HTERT RPE-1 (cell line): ENCODE data around the gene TBC1D5.

Experiments used
- in situ Hi-C: fragments of 300-500 bp; cut with MboI; formaldehyde crosslinking; loops from 4 replicates; pipeline ENCODE4 v1.14.3; 2020; ENCODE audit warnings: low sequenced_read_pairs

Gene TBC1D5

GRCh38 chr3:17194116-17194515 lies 548.3 kb downstream of the TBC1D5 start:
- in situ Hi-C loops: no loop called here

- in situ Hi-C loops: no loop called here
Measured at GRCh38 chr3:17192995-17193394, 549.4 kb downstream of the TBC1D5 start.

- in situ Hi-C loops: no loop called here
Measured at GRCh38 chr3:17190353-17191078, 551.9 kb downstream of the TBC1D5 start.

- in situ Hi-C loops: no loop called here
Measured at GRCh38 chr3:17188378-17188777, 554.1 kb downstream of the TBC1D5 start.

- in situ Hi-C loops: no loop called here
Measured at GRCh38 chr3:17187589-17188184, 554.7 kb downstream of the TBC1D5 start.

GRCh38 chr3:17183951-17184550 lies 558.4 kb downstream of the TBC1D5 start:
- in situ Hi-C loops: no loop called here

GRCh38 chr3:17182166-17182565 lies 560.3 kb downstream of the TBC1D5 start:
- in situ Hi-C loops: no loop called here

GRCh38 chr3:17181413-17181907 lies 561.0 kb downstream of the TBC1D5 start:
- in situ Hi-C loops: no loop called here

GRCh38 chr3:17179381-17180205 lies 562.8 kb downstream of the TBC1D5 start:
- in situ Hi-C loops: no loop called here

- in situ Hi-C loops: no loop called here
Measured at GRCh38 chr3:17176757-17177156, 565.7 kb downstream of the TBC1D5 start.

- in situ Hi-C loops: no loop called here
Measured at GRCh38 chr3:17175187-17175807, 567.1 kb downstream of the TBC1D5 start.

- in situ Hi-C loops: no loop called here
Measured at GRCh38 chr3:17166369-17166768, 576.1 kb downstream of the TBC1D5 start.

GRCh38 chr3:17162116-17162515 lies 580.3 kb downstream of the TBC1D5 start:
- in situ Hi-C loops: no loop called here

- in situ Hi-C loops: no loop called here
Measured at GRCh38 chr3:17160597-17160996, 581.8 kb downstream of the TBC1D5 start.

- in situ Hi-C loops: no loop called here
Measured at GRCh38 chr3:17158941-17159682, 583.3 kb downstream of the TBC1D5 start.

- in situ Hi-C loops: no loop called here
Measured at GRCh38 chr3:17157713-17158112, 584.7 kb downstream of the TBC1D5 start.

- in situ Hi-C loops: no loop called here
Measured at GRCh38 chr3:17156864-17157263, 585.6 kb downstream of the TBC1D5 start.

GRCh38 chr3:17155951-17156350 lies 586.5 kb downstream of the TBC1D5 start:
- in situ Hi-C loops: no loop called here

- in situ Hi-C loops: no loop called here
Measured at GRCh38 chr3:17154941-17155340, 587.5 kb downstream of the TBC1D5 start.

- in situ Hi-C loops: no loop called here
Measured at GRCh38 chr3:17154221-17154620, 588.2 kb downstream of the TBC1D5 start.
